Tibial artery (tissue), 4 donors: ENCODE results near the gene EHD3.

ENCODE experiments used
- DNase-seq, 2 donors: peaks; one replicate each; pipeline ENCODE4 v3.0.0-alpha.2; 2019
- H3K27ac ChIP-seq, 2 donors: fragments of 200-600 bp; sonication (generic) in 1 of 2; 1 replicate in 1 of 2; 2 replicates in 1 of 2; pipeline ENCODE4 v1.5.1; 2018 to 2019; ENCODE audit warnings: mild to moderate bottlenecking in 1 of 2
- H3K27me3 ChIP-seq, 2 donors: fragments of 200-600 bp; sonication (generic) in 1 of 2; one replicate each; pipeline versions ENCODE4 v1.5.1 to v1.6.0; 2016 to 2019
- H3K36me3 ChIP-seq, 3 donors: fragments of 200-600 bp; sonication (generic) in 2 of 3; one replicate each; pipeline ENCODE4 v1.5.1; 2016 to 2019; ENCODE audit warnings: mild to moderate bottlenecking in 2 of 3
- H3K4me1 ChIP-seq, 4 donors: fragments of 200-600 bp; sonication (generic) in 2 of 4; 1 replicate in 3 of 4; 2 replicates in 1 of 4; pipeline ENCODE4 v1.5.1; 2016 to 2019
- H3K4me3 ChIP-seq, 2 donors: fragments of 200-600 bp; sonication (generic) in 1 of 2; 1 replicate in 1 of 2; 2 replicates in 1 of 2; pipeline ENCODE4 v1.5.1; 2018 to 2019; ENCODE audit warnings: mild to moderate bottlenecking in 2 of 2
- H3K9me3 ChIP-seq, 3 donors: fragments of 200-600 bp; sonication (generic) in 1 of 3; one replicate each; pipeline ENCODE4 v1.5.1; 2016 to 2019
- CTCF ChIP-seq, 2 experiments: fragments of 200-600 bp in 1 of 2; fragments of 450-650 bp in 1 of 2; IDR thresholded peaks; one replicate each; pipeline ENCODE4 v1.5.1; 2017 to 2019; ENCODE audit warnings: antibody characterized with exemption in 2 of 2, mild to moderate bottlenecking in 1 of 2, moderate library complexity in 1 of 2
- intact Hi-C: fragments of 100-400 bp; cut with DNase I; formaldehyde crosslinking; loops from one replicate; pipeline ENCODE4 v1.15.0; 2023; ENCODE audit warnings: low total_unique reads

EHD3 gene

GRCh38 chr2:31212659-31213600 lies 21.0 kb upstream of the EHD3 start:
- H3K27ac ChIP-seq = no peak overlapping the region
- H3K36me3 ChIP-seq = no peaks in the 10 kb centered on the region
- TF ChIP-seq CTCF (IDR thresholded peaks at IDR 0.05) = no peak
- peaks cover 0 to 2% of the 10 kb centered on the region in 2 donors for H3K27me3 ChIP-seq
- DNase-seq = no peak
- H3K4me3 ChIP-seq = no peak overlapping the region
- no peaks in the 10 kb centered on the region for H3K4me1 ChIP-seq
- H3K9me3 ChIP-seq = no peaks in the 10 kb centered on the region
- intact Hi-C loops = no loop called here

DNA sequence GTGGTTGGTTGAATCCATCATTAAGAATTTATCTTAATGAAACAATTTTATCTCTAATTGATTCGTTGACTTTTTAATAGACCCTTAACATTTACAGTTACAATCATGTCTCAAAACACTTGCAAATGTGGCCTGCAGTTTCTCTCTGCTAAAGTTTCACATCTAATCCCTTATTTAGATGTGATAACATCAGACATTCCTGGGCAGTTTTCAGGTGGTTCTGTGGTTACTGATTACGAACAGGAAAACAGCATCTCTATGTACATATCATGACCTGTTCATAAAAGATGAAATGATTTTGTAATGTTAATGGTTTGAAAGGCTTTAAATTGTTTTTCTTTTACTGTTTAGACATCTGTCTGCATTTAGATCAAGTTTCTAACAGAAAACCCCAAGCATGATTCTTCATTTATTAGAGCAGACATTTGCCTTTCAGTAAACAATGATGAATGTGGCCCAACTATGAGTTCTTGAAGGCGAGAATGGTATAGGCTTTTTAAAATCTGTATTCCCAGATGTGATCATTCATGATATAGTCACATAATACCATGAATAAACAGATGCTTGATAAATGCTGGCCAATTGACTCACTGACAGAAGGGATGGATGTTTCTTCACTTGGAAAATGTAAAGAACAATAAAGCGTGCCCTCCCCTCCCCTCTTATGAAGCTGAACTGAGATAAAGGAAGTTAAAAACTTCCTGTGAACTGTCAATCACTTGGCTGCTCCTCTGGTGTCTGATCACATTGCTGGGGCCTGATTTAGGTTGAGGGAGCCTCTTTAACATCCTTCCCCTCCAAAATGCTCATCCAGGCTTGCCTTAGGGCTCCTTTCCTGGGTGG lies 20.1 kb upstream of the EHD3 start:
- H3K4me1 ChIP-seq = no peaks in the 10 kb centered on the region
- peaks cover 0 to 6% of the 10 kb centered on the region in 2 donors for H3K27me3 ChIP-seq
- TF ChIP-seq CTCF (IDR thresholded peaks at IDR 0.05) = no peak
- intact Hi-C loops = no loop called here
- no peak overlapping the region for H3K4me3 ChIP-seq
- no peak for DNase-seq
- no peak overlapping the region for H3K27ac ChIP-seq
- no peaks in the 10 kb centered on the region for H3K36me3 ChIP-seq
- H3K9me3 ChIP-seq = no peaks in the 10 kb centered on the region

- Histone ChIP-seq H3K36me3 (no peaks in the 10 kb centered on the region), H3K9me3 (no peaks in the 10 kb centered on the region), H3K4me3 (no peak overlapping the region), H3K27me3 (peaks cover 0 to 6% of the 10 kb centered on the region in 2 donors), H3K27ac (no peak overlapping the region), H3K4me1 (no peaks in the 10 kb centered on the region)
- no peak for TF ChIP-seq CTCF (IDR thresholded peaks at IDR 0.05)
- no peak for DNase-seq
- intact Hi-C loops = no loop called here
These were observed 19.5 kb upstream of the EHD3 start for GRCh38 chr2:31214444-31214915.

GRCh38 chr2:31216734-31217133 lies 17.2 kb upstream of the EHD3 start:
- Histone ChIP-seq H3K4me1 (no peaks in the 10 kb centered on the region), H3K27me3 (peaks cover 0 to 8% of the 10 kb centered on the region in 2 donors), H3K27ac (no peak overlapping the region), H3K36me3 (no peaks in the 10 kb centered on the region), H3K9me3 (no peaks in the 10 kb centered on the region), H3K4me3 (no peak overlapping the region)
- DNase-seq = no peak
- TF ChIP-seq CTCF (IDR thresholded peaks at IDR 0.05) = no peak
- intact Hi-C loops = no loop called here

- intact Hi-C loops = no loop called here
- H3K27ac ChIP-seq = no peak within 1 kb of the TSS
- DNase-seq = no peak
- no peaks in the 10 kb centered on the region for H3K4me1 ChIP-seq
- H3K27me3 ChIP-seq = peaks cover 0 to 8% of the 10 kb centered on the region in 2 donors
- TF ChIP-seq CTCF (IDR thresholded peaks at IDR 0.05) = no peak
- H3K36me3 ChIP-seq = no peaks in the 10 kb centered on the region
- H3K4me3 ChIP-seq = no peak within 1 kb of the TSS
- H3K9me3 ChIP-seq = no peaks in the 10 kb centered on the region
These were observed 16.3 kb upstream of the EHD3 start, which contains the start of gene CAPN14 for GRCh38 chr2:31217465-31218200. Gene CAPN14 (minus strand): TSS chr2:31217515. CDS start chr2:31205447, 12,068 bp downstream.
